ENCODE results near the gene NLRP1. TPM values are rescaled to one million over a fixed set of nuclear protein-coding genes. Genes with fewer than 3 reads are reported as not detected.

NLRP1 gene
- total and polyA plus RNA-seq, 2 of the 13 experiments (the other 11 are each of a cell fraction or from before 2014, with no cell fraction given), result 3.4 to 3.7 TPM

DNA sequence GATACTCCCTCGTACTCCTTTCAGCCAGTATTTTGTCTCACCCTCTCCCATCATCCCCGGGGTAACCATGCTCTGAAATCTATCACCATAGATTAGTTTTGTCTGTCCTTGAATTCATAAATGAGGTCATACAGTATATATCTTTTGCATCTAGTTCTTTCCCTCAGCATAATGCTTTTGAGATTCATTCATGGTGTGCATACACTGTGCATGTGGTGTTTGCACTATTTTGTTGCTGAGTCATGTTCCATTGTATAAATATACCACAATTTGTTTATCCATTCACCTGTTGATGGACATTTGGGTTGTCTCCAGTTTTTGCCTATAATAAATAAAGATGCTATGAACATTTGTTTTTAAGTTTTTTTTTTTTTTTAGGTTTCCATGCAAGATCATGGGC, 34.2 kb upstream of the NLRP1 start (continued):
- TF ChIP-seq SOX13 (IDR thresholded peaks at IDR 0.05) (no peak), SOX13 (CRISPR knock-in tag; conservative IDR thresholded peaks at IDR 0.05 in 1 of 2, IDR thresholded peaks at IDR 0.05 in 1 of 2) (no peak), MAFF (IDR thresholded peaks at IDR 0.05; ENCODE audit: low read depth, low read length) (peak; percentile 36; the same call in 1 of the 2 replicates), NFE2L2 (IDR thresholded peaks at IDR 0.05; ENCODE audit: low read length) (peak; percentile 82), MXI1 (IDR thresholded peaks at IDR 0.05; ENCODE audit: borderline replicate concordance, low read depth, low read length) (no peak), ZFP36L1 (CRISPR knock-in tag; IDR thresholded peaks at IDR 0.05) (no peak), ZNF256 (CRISPR knock-in tag; conservative IDR thresholded peaks at IDR 0.05) (no peak), PHF8 (CRISPR knock-in tag; IDR thresholded peaks at IDR 0.05) (no peak), ZC3H13 (CRISPR knock-in tag; IDR thresholded peaks at IDR 0.05) (no peak), ZNF644 (CRISPR knock-in tag; IDR thresholded peaks at IDR 0.05; ENCODE audit: low read depth) (no peak), TEAD2 (CRISPR knock-in tag; IDR thresholded peaks at IDR 0.05) (no peak), GABPB1 (CRISPR knock-in tag; IDR thresholded peaks at IDR 0.05) (no peak)
- TF ChIP-seq, protein P1, sequence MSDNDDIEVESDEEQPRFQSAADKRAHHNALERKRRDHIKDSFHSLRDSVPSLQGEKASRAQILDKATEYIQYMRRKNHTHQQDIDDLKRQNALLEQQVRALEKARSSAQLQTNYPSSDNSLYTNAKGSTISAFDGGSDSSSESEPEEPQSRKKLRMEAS (IDR thresholded peaks at IDR 0.05), result no peak
- TF ChIP-seq, protein P2, sequence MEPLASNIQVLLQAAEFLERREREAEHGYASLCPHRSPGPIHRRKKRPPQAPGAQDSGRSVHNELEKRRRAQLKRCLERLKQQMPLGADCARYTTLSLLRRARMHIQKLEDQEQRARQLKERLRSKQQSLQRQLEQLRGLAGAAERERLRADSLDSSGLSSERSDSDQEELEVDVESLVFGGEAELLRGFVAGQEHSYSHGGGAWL (CRISPR knock-in tag; IDR thresholded peaks at IDR 0.05), result no peak
- TF ChIP-seq, protein P3, sequence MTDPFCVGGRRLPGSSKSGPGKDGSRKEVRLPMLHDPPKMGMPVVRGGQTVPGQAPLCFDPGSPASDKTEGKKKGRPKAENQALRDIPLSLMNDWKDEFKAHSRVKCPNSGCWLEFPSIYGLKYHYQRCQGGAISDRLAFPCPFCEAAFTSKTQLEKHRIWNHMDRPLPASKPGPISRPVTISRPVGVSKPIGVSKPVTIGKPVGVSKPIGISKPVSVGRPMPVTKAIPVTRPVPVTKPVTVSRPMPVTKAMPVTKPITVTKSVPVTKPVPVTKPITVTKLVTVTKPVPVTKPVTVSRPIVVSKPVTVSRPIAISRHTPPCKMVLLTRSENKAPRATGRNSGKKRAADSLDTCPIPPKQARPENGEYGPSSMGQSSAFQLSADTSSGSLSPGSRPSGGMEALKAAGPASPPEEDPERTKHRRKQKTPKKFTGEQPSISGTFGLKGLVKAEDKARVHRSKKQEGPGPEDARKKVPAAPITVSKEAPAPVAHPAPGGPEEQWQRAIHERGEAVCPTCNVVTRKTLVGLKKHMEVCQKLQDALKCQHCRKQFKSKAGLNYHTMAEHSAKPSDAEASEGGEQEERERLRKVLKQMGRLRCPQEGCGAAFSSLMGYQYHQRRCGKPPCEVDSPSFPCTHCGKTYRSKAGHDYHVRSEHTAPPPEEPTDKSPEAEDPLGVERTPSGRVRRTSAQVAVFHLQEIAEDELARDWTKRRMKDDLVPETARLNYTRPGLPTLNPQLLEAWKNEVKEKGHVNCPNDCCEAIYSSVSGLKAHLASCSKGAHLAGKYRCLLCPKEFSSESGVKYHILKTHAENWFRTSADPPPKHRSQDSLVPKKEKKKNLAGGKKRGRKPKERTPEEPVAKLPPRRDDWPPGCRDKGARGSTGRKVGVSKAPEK (CRISPR knock-in tag; IDR thresholded peaks at IDR 0.05; ENCODE audit: borderline replicate concordance), result no peak

Measured in HepG2 (cell line).